Activated CD8-positive, alpha-beta memory T cell treated with anti-CD3 and anti-CD28 coated beads for 1 hour (primary cell): ENCODE measurements around the gene KRTAP21-3.
"Not testable (repeated sequence)": the region's sequence is repeated elsewhere in the genome, so short reads cannot be mapped to it uniquely, and the experiment has no call there.

Experiments used
- DNase-seq, 2 donors: peaks; one replicate each; pipeline ENCODE4 v3.0.0-alpha.2; 2020; ENCODE audit warnings: low read depth in 1 of 2; ENCODE audit errors: extremely low read depth in 1 of 2

KRTAP21-3 gene, protein sequence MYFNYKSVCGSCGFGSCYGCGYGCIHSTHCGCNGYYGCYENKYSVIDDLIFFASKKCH

GRCh38 chr21:30718239-30718909 is at the start of gene KRTAP21-3:
Gene KRTAP21-3, minus strand, starts transcription at chr21:30718777. Its CDS starts 18 bp downstream, at chr21:30718759.
- no peak for DNase-seq

DNA sequence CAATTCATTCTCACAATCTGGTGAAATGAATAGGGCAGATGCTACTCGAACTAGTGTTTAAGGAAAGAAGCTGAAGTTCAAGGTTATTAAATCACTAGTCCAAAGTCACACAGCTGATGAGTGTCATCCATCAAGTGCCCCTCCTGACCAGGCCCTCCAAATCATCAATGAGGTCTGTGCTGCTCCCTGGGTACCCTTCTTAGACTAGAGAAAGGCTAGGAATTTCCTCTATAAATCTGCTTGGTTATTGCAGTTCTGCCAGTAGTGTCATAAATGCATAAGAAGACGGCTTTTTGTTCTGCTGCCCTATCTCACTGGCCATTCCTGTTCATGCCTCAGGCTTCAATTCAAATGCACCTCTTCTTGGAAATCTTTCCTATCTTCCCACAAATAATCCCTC is 42.2 kb upstream of the KRTAP21-3 start:
- no peak for DNase-seq

DNA sequence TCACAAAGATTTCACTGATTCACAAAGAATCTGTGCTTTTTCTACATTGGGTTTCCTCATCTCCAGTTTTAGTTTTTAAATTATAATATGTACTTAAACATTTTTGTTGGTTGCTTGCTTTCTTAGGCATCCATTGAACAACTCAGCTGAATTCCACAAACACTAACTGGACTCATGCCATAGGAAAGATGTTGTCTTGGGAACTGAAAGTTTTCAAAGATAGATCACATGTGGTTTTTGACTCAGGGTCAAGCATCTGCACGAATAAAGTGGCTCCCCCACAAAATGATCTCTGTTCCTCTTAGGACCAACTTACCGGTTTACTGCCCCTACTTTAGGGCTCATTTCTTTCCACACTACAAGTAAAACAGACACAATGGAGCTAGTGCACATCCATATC is 39.7 kb upstream of the KRTAP21-3 start:
- DNase-seq, result no peak

GRCh38 chr21:30755328-30755727 is 36.8 kb upstream of the KRTAP21-3 start, which contains the start of gene KRTAP21-1:
Gene KRTAP21-1, minus strand, starts transcription at chr21:30755428. Its CDS starts 50 bp downstream, at chr21:30755378.
- not testable (repeated sequence) for DNase-seq

- no peak for DNase-seq
Measured at GRCh38 chr21:30747159-30747558, 28.6 kb upstream of the KRTAP21-3 start, which contains the start of gene KRTAP21-2. Gene KRTAP21-2, minus strand, starts transcription at chr21:30747259. Its CDS starts 57 bp downstream, at chr21:30747202.

DNA sequence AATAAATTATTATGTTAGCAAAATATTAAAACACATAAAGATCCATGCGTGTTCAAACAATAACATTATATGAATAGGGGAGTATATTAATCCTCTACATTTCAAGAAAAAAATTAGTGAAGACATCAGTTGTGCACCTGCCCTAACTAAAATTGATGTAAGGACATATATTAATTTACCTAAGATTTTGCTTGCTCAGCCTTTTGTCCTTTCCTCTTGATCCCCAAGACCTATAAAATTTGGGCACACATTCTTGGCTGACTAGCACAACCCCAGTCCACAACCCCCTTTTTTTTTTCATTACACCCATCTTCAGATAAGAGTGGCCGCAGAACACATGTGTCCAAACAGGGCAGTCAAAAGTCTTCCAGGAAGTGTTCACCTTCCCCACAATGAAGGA is 21.9 kb upstream of the KRTAP21-3 start:
- DNase-seq, result no peak

DNA sequence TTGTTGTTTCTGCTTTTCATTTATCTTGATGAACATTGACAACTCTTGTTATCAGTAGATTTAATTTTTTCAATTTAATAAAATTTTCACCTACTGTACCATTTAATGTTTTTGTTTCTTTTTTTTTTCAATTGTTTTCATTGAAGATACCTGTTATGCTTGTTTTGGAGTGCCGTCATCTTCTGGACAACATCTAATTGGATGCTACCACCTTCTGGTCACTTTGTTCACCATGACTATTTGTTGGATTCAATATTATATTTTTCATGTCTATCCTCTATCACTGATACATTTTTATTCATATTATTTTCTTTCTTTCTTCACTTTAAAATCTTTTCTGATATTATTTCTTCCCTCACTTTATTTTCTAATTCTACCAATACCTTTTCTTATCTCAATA is 14.4 kb upstream of the KRTAP21-3 start:
- DNase-seq, result no peak

DNA sequence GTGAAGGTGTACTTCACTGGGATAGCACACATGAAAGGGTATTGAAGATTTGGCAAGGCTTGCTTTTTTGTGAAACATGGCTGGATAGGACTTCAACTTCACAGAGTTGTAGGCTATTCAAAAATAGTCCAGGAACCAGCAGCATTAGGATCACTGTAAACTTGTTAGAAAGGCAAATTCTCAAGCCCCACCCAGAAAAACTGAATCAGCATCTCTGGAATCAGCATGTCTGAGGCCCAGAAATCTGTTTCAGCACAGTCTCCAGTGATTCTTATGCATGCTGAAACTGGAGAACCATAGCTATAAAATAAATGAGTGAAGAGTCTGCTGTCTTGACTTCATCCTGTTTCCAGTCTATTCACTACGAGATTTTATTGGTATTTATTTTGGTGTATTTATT is 8.1 kb upstream of the KRTAP21-3 start:
- no peak for DNase-seq

DNA sequence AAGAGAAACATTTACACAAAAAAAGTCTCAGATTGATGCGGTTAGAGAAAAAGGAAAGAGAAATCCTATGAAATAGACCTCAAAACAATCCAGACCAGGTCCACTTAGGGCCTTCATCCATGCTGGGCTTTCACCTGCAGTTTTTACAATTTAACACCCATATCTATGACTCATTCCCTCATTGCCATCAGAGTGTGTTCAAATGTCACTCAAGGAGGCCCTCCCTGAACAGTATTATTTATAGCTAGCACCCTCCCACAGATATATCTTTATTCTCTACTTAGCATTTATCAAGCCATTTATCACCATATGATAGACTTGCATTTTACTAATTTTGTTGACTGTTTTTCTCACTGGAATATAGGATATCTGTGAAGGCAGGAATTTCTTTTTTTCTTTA is 824 bp upstream of the KRTAP21-3 start:
- no peak for DNase-seq

GRCh38 chr21:30717105-30717504 is 1.5 kb downstream of the KRTAP21-3 start:
- no peak for DNase-seq

DNA sequence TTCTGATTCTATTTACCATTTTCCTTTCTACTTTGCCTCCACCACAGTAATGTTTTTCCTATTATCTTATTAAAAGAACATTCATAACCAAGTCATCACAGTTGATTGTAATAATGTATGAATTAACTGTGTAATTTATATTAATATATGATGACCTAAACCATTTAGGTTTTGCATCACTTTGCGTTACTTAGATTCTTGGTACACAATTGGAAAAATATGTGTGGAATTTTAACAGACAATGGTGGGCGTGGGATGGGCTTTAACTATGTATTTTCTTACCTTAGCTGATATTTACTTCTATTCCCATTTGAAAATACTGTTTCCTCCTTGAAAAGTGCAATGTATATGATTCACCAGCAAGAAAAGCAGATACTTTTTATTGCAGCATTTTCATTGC is 3.6 kb downstream of the KRTAP21-3 start:
- DNase-seq, result no peak

- DNase-seq, result no peak
Measured at GRCh38 chr21:30714456-30714855, 4.1 kb downstream of the KRTAP21-3 start.

DNA sequence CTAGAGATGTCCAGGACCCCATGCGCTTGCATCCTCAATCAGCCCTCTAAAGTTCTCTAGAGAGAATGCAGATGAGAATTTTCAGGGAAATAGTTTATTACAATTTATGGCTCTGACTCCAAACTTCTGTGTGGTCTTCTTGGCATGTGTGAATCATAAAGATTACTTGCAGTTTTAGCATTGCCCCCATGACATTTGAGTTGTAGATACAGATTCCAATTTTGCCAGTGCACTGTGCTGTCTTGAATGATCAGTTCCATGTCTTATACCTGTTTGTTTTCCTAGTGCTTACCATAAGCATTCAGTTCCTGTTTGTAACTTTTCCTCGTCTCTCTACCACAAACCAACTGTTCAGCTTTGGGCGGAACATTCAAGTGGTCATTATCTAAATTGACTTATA is 4.8 kb downstream of the KRTAP21-3 start:
- DNase-seq, result no peak

GRCh38 chr21:30710499-30710898 is 8.1 kb downstream of the KRTAP21-3 start:
- DNase-seq, result no peak

- no peak for DNase-seq
Measured at GRCh38 chr21:30707409-30707808, 11.2 kb downstream of the KRTAP21-3 start.

- no peak for DNase-seq
Measured at GRCh38 chr21:30695956-30696355, 22.6 kb downstream of the KRTAP21-3 start.

DNA sequence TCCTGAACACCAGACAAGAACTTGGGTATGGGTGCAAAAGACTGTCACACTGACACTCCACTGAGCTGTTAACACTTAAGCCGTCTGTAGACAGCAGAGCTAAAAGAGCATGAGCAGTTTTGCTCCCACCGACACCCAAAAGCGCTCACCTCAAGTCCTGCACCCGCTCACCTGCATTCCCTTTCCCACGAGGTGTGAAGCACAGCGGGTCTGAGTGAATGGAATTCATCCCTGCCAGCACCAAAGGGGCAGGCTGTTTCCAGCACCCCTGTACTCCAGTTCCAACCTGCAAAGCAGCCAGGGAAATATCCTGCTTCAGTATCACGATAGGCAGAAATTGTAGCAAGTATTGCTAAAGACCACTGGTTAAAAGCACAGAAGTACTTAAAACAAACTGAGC is 28.8 kb downstream of the KRTAP21-3 start:
- no peak for DNase-seq

DNA sequence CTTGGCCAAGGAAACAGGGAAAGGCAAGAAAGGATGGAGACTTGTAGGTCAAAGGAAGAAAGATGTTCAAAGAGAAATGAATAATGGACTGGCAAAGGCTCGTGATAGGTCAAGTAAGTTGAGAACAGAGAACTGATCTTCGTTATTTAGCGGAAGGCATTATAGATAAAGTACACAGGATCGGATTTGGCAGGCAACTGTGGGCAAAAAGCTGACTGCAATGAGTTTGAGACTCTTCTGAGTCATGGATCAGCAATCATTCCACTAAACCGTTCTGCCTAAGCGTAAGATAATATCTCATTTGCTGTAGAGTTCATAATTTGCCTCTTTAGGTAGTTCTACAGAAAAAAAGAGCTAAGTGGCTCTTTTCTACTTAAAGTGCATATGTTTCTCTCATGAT is 34.1 kb downstream of the KRTAP21-3 start:
- no peak for DNase-seq

DNA sequence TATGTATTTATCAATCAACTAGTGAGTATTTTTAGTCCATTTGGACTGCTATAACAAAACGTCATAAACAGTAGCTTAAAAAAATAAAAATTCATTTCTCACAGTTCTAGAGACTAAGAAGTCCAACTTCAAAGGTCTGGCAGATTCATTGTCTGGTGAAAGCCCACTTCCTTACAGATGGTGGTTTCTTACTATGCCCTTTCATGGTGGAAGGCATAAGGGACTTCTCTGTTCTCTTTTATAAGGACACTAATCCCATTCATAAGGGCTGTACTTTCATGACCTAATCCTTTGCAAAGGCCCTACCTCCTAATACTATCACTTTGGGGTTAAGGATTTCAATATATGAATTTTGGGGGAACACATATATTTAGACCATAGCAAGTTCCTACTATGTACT is 38.0 kb downstream of the KRTAP21-3 start:
- DNase-seq, result no peak

DNA sequence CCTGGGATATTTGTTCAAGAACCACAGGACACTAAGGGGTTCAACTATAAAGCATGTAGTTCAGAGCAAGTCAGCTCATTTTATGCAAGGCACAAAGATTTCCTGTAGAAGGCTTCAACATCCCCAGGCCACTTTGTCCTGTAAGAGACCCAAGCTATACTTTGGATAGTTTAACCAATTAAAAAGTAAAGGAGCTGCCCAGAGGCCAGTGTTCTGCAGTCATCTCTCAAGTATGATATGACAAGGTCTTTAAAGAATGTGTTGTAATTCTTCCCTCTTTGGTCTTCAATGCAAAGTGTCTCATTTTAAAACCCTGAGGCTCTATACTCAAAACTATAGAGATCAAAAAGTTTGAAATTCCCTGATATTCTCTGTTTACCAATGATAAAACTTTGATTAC is 41.8 kb downstream of the KRTAP21-3 start:
- DNase-seq, result no peak

- no peak for DNase-seq
Measured at GRCh38 chr21:30674312-30674711, 44.3 kb downstream of the KRTAP21-3 start.

- no peak for DNase-seq
Measured at GRCh38 chr21:30672985-30673650, 45.5 kb downstream of the KRTAP21-3 start.
